GM13977 (cell line): ENCODE measurements around the gene AKR1C3.
A peak's percentile ranks its signal among the peaks of the same experiment; 100 is the strongest.

Experiments used
- DNase-seq: peaks from one replicate; pipeline ENCODE4 v3.0.0; 2012; ENCODE audit warnings: low spot score
- CTCF ChIP-seq: IDR thresholded peaks from 2 replicates; pipeline ENCODE4 v1.5.1; 2012; ENCODE audit warnings: mild to moderate bottlenecking, control low read depth; ENCODE audit not compliant: insufficient read depth; ENCODE audit errors: extremely low read depth, missing control alignments
- in situ Hi-C: fragments of 300-500 bp; cut with MboI; formaldehyde crosslinking; loops from one replicate; pipeline ENCODE4 v1.12.0; 2022; ENCODE audit warnings: low sequenced_read_pairs, low pct_unique_long_range_greater_than_20kb, mixed read lengths, inconsistent platforms; ENCODE audit not compliant: unreplicated experiment

AKR1C3 gene

DNA sequence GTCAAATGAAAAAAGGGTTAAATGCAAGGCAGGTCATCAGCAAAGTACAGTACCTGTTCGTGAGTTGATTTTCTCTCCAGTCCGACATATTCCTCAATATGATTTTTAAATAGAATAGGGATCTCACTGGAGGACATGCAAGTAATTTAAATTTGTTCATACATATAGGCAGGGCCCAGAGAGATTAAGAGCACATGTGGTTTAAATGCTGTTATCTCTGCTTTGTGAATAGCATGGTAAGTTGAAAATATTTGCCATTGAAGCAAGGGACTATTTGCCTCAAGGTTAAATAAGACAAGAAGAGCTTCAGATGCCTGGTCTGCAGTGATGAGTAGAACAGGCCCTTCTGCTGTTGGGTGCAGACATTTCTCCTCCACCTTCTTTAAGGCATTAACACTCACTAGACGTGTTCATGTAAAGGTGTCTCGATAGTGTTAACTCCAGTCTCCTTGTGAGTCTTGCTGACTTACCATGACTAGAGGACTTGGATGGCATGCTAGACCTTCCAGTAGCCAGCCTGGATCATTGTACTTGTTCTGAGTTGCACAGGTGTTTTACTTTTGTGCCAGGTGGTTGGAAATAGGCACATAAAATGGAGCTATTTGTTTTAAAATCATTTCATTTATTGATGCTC lies 15.6 kb upstream of the AKR1C3 start:
- no peak for DNase-seq
- in situ Hi-C loops, result no loop called here
- no peak for TF ChIP-seq CTCF

DNA sequence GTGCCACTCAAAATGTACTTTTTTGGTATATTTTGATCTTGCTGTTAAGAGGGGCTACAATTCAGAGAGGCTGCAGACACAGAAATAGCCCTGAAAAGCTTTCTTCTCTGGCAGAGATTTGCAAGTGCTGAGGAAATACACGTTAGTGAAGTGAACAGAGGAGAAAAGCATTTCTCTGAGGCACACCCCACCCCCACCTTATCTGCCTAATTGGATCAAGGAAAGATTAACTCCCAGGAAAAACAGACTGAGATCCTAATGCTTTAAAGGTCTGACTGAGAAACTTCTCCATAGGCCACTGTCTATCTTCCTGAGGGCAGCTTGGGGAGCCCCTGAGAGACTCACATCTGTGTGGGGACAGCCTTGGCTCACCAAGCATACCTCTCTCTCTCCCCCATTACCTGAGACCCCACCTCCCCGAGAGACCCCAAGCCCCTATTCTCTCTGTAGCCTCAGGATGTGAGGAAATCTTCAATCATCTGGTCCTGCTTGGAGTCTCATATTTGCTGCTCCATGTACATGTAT lies 14.8 kb upstream of the AKR1C3 start:
- DNase-seq, result no peak
- in situ Hi-C loops, result no loop called here
- TF ChIP-seq CTCF, result no peak

DNA sequence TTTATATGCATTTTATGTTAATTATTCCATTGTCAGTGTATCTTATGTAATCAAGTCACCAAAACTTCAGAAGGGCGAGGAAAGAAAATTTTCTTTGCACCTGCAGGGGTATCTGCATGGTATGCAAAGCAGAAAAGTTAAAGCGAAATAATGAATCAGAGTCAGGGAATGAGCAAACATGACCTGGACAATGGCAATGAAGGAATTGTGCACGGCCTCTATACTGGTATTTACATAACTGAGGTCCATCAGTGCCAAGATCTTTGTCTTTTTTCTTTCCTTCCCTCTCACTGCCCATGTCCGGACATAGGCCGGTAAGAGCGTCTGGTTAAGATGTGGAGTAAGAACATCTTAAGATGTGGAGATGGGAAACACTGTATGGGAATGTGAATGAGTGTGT lies 14.4 kb upstream of the AKR1C3 start:
- TF ChIP-seq CTCF, result no peak
- DNase-seq, result no peak
- in situ Hi-C loops, result no loop called here

GRCh38 chr10:5081091-5081490 lies 13.1 kb upstream of the AKR1C3 start:
- in situ Hi-C loops, result no loop called here
- no peak for TF ChIP-seq CTCF
- DNase-seq, result no peak

GRCh38 chr10:5088703-5089261 lies 5.4 kb upstream of the AKR1C3 start:
- in situ Hi-C loops, result no loop called here
- no peak for TF ChIP-seq CTCF
- DNase-seq, result no peak

GRCh38 chr10:5089865-5090264 lies 4.3 kb upstream of the AKR1C3 start:
- DNase-seq, result no peak
- TF ChIP-seq CTCF, result peak; percentile 31
- in situ Hi-C loops, result no loop called here
